ENCODE results near the gene PABPC1L. TPM values are rescaled to one million over a fixed set of nuclear protein-coding genes. Genes with fewer than 3 reads are reported as not detected.

The PABPC1L gene
- total and polyA plus RNA-seq, 2 of the 13 experiments (the other 11 are each of a cell fraction or from before 2014, with no cell fraction given), result 30.8 to 252 TPM

GRCh38 chr20:44966030-44966961 lies 56.4 kb downstream of the PABPC1L start, which contains the start of gene STK4 (continued):
- no peak; the same call in none of the 2 replicates for TF ChIP-seq ZNF710 (CRISPR knock-in tag; IDR thresholded peaks at IDR 0.05; ENCODE audit: borderline replicate concordance)
- peak; percentile 84 for TF ChIP-seq ZNF263 (CRISPR knock-in tag; IDR thresholded peaks at IDR 0.05)
- TF ChIP-seq ZNF740 (CRISPR knock-in tag; IDR thresholded peaks at IDR 0.05), result peak; percentile 77; the same call in 1 of the 2 replicates
- TF ChIP-seq SSRP1 (CRISPR knock-in tag; IDR thresholded peaks at IDR 0.05), result peak; percentile 68; the same call in 1 of the 2 replicates
- TF ChIP-seq NRL (CRISPR knock-in tag; IDR thresholded peaks at IDR 0.05; ENCODE audit: borderline replicate concordance), result peak; percentile 93
- TF ChIP-seq SRSF9 (IDR thresholded peaks at IDR 0.05; ENCODE audit: borderline replicate concordance, insufficient read depth, low read depth, low read length, poor library complexity, severe bottlenecking), result no peak
- no peak; the same call in none of the 2 replicates for TF ChIP-seq ZNF550 (CRISPR knock-in tag; IDR thresholded peaks at IDR 0.05; ENCODE audit: borderline replicate concordance)
- TF ChIP-seq ZFP36L2 (CRISPR knock-in tag; IDR thresholded peaks at IDR 0.05), result peak; percentile 97
- TF ChIP-seq IRF1 (CRISPR knock-in tag; IDR thresholded peaks at IDR 0.05; ENCODE audit: low read depth), result peak; percentile 80; the same call in 1 of the 2 replicates
- TF ChIP-seq USF2 (IDR thresholded peaks at IDR 0.05; ENCODE audit: low read depth, low read length), result peak; percentile 92
- TF ChIP-seq USF2 (CRISPR knock-in tag; IDR thresholded peaks at IDR 0.05; ENCODE audit: borderline replicate concordance), result peak; percentile 98
- TF ChIP-seq ZNF292 (CRISPR knock-in tag; IDR thresholded peaks at IDR 0.05; ENCODE audit: borderline replicate concordance, low read depth), result peak; percentile 71
- no peak for TF ChIP-seq IKZF1 (IDR thresholded peaks at IDR 0.05)
- TF ChIP-seq MXD1 (CRISPR knock-in tag; IDR thresholded peaks at IDR 0.05), result peak; percentile 98
- peak; percentile 87; the same call in 1 of the 2 replicates for TF ChIP-seq ZNF556 (CRISPR knock-in tag; IDR thresholded peaks at IDR 0.05; ENCODE audit: borderline replicate concordance)
- TF ChIP-seq RBFOX2 (IDR thresholded peaks at IDR 0.05; ENCODE audit: low read depth, low read length), result peak; percentile 99
- TF ChIP-seq ZNF704 (CRISPR knock-in tag; IDR thresholded peaks at IDR 0.05; ENCODE audit: borderline replicate concordance), result peak; percentile 79; the same call in 1 of the 2 replicates
- peak; percentile 98 for TF ChIP-seq E2F1 (CRISPR knock-in tag; IDR thresholded peaks at IDR 0.05)

Data from HepG2 (cell line).